HCT116 (cell line): Measurements from ENCODE around the gene UMAD1.

ENCODE experiments used
- EZH2 ChIP-seq: fragments of 200-600 bp; sonication (generic); IDR thresholded peaks from 2 replicates; pipeline ENCODE4 v1.6.1; 2017; ENCODE audit warnings: antibody characterized with exemption, mixed run types
- POLR2A ChIP-seq: IDR thresholded peaks from 2 replicates; pipeline ENCODE4 v1.7.0; 2011; ENCODE audit warnings: borderline replicate concordance; ENCODE audit not compliant: insufficient read depth, insufficient read length; ENCODE audit errors: extremely low read depth
- POLR2AphosphoS5 ChIP-seq: IDR thresholded peaks from 2 replicates; pipeline ENCODE4 v1.6.1; 2011; ENCODE audit warnings: mild to moderate bottlenecking, low read depth, low read length, moderate library complexity
- RAD21 ChIP-seq: IDR thresholded peaks from 2 replicates; pipeline ENCODE4 v1.6.1; 2012; ENCODE audit warnings: low read depth, mild to moderate bottlenecking
- SIN3A ChIP-seq: IDR thresholded peaks from 2 replicates; pipeline ENCODE4 v1.6.1; 2012; ENCODE audit warnings: low read depth
- SP1 ChIP-seq: IDR thresholded peaks from 2 replicates; pipeline ENCODE4 v1.6.1; 2012; ENCODE audit warnings: low read depth
- SRF ChIP-seq: IDR thresholded peaks from 2 replicates; pipeline ENCODE4 v1.6.1; 2012; ENCODE audit warnings: low read depth
- YY1 ChIP-seq: IDR thresholded peaks from 2 replicates; pipeline ENCODE4 v1.6.1; 2011; ENCODE audit warnings: low read length, low read depth, moderate library complexity, mild to moderate bottlenecking; ENCODE audit not compliant: insufficient replicate concordance; ENCODE audit errors: extremely low read depth
- ZFX ChIP-seq: fragments of 450-650 bp; IDR thresholded peaks from 2 replicates; pipeline ENCODE4 v1.6.1; 2017
- TF ChIP-seq, protein P1 (sequence below), 3 experiments: fragments of 200-600 bp in 1 of 3; sonication (generic) in 1 of 3; IDR thresholded peaks in 2 of 3; conservative IDR thresholded peaks in 1 of 3; 2 replicates each; pipeline ENCODE4 v1.5.1; 2012 to 2017; ENCODE audit warnings: low read depth in 2 of 3, low read length in 2 of 3, antibody characterized with exemption in 1 of 3, borderline replicate concordance in 1 of 3, control low read depth in 1 of 3, mild to moderate bottlenecking in 1 of 3, mixed read lengths in 1 of 3, mixed run types in 1 of 3, moderate library complexity in 1 of 3; ENCODE audit not compliant: insufficient read depth in 1 of 3
- TF ChIP-seq, protein P2 (sequence below): IDR thresholded peaks from 2 replicates; pipeline ENCODE4 v1.6.1; 2012

DNA sequence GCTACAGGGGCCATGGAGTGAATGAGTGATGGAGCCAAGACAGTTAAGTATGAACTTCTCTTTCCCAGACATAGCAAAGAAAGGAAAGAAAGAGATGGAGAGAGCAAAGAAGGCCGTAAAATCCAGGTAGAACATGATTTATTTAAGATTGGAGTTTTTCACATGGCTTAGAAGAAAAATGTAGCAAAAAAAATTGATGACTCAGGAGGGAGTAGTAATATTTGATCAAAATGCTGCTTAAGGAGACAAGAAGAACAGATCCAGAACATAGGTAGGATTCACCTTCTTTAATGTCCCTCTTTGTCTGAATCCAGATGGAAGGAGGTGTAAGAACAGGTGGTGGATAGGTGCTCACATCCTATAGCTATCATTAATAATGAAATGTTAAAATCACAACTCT lies 277.0 kb downstream of the UMAD1 start:
- no peak for TF ChIP-seq POLR2AphosphoS5
- TF ChIP-seq SIN3A: no peak
- no peak for TF ChIP-seq EZH2
- TF ChIP-seq POLR2A: no peak
- no peak for TF ChIP-seq SP1
- TF ChIP-seq, protein P1, sequence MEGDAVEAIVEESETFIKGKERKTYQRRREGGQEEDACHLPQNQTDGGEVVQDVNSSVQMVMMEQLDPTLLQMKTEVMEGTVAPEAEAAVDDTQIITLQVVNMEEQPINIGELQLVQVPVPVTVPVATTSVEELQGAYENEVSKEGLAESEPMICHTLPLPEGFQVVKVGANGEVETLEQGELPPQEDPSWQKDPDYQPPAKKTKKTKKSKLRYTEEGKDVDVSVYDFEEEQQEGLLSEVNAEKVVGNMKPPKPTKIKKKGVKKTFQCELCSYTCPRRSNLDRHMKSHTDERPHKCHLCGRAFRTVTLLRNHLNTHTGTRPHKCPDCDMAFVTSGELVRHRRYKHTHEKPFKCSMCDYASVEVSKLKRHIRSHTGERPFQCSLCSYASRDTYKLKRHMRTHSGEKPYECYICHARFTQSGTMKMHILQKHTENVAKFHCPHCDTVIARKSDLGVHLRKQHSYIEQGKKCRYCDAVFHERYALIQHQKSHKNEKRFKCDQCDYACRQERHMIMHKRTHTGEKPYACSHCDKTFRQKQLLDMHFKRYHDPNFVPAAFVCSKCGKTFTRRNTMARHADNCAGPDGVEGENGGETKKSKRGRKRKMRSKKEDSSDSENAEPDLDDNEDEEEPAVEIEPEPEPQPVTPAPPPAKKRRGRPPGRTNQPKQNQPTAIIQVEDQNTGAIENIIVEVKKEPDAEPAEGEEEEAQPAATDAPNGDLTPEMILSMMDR (IDR thresholded peaks at IDR 0.05 in 2 of 3, conservative IDR thresholded peaks at IDR 0.05 in 1 of 3; ENCODE audit: borderline replicate concordance in 1 of 3, insufficient read depth in 1 of 3, low read depth in 2 of 3, low read length in 2 of 3): no peak
- no peak for TF ChIP-seq RAD21
- TF ChIP-seq SRF: no peak
- no peak for TF ChIP-seq ZFX
- TF ChIP-seq YY1: no peak
- TF ChIP-seq, protein P2, sequence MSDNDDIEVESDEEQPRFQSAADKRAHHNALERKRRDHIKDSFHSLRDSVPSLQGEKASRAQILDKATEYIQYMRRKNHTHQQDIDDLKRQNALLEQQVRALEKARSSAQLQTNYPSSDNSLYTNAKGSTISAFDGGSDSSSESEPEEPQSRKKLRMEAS: no peak
